HG02870 (cell line): Measurements from ENCODE around the gene GNA12.

Experiments used
- ATAC-seq: cut with Tn5 transposase; IDR thresholded peaks from one replicate; pipeline ENCODE4 v1.9.1; 2021; ENCODE audit warnings: mild to moderate bottlenecking, moderate library complexity; ENCODE audit not compliant: unreplicated experiment

The GNA12 gene

GRCh38 chr7:2786607-2787116, 57.4 kb downstream of the GNA12 start:
- no peak for ATAC-seq

DNA sequence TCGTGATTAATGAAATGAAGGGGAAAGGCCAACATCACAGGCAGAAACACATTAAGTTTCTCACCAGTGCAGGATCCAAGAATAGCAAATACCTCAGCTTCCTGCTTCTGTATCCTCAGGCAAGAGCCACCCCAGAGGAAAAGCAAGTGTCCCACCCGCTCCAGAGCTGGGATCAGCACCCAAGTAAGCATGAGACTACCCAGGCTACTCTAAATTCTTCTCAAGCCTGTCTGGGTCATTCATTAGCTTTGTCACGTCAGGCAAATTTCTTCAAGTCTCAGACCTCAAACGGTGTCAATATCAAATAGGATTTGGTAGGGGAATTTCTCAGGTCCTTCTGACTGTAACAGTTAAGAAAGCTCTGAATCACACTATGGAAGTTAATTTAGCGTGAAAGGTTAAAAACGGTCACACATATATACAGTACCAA, 59.0 kb downstream of the GNA12 start:
- peak; percentile 90 for ATAC-seq

DNA sequence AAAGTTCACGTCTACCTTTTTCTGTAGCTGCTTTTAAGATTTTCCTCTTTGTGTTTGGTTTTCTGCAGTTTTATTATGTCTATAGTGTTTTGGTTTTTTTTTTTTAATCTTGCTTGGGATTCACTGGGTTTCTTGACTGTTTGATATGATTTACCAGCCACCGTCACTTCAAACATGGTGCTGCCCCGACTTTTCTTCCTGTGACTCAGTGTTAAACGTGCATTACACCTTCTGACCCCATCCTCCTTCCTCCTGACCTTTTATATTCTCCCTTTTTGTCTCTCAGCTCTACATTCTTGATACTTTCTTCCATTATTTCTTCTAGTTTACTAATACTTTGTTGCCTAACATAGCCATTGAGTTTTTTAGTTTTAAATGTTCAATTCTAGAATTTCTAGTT, 61.5 kb downstream of the GNA12 start:
- ATAC-seq, result no peak

GRCh38 chr7:2782121-2782520, 62.0 kb downstream of the GNA12 start:
- ATAC-seq, result no peak

DNA sequence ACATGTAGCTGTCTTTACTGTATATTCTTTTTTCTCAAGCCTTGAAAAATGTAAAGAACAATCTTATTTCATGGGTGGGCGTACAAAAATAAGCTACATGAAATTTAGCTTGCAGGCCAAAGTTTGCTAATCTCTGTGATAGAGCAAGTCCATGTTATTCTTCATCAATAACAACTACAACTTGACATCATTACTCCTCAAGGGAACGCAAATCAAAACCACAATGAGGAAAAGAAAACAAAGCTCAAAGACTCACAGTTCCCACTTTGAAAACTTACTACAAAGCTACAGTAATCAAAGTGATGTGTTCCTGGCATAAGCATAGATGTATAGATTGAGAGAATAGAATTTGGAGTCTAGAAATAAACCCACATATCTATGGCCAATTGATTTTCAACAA, 62.5 kb downstream of the GNA12 start:
- ATAC-seq, result no peak

DNA sequence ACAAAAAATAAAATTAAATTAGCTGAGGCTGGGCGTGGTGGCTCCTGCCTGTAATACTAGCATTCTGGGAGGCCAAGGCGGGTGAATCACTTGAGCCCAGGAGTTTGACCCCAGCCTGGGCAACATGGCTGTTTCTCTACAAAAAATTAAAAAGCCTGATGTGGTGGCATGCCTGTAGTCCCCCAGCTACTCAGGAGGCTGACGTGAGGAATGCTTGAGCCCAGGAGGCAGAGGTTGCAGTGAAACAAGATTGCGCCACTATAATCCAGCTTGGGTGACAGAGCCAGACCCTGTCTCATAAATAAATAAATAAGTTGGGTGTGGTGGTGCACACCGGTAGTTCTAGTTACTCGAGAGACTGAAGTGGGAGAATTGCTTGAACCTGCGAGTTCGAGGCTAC, 65.1 kb downstream of the GNA12 start:
- ATAC-seq, result no peak

DNA sequence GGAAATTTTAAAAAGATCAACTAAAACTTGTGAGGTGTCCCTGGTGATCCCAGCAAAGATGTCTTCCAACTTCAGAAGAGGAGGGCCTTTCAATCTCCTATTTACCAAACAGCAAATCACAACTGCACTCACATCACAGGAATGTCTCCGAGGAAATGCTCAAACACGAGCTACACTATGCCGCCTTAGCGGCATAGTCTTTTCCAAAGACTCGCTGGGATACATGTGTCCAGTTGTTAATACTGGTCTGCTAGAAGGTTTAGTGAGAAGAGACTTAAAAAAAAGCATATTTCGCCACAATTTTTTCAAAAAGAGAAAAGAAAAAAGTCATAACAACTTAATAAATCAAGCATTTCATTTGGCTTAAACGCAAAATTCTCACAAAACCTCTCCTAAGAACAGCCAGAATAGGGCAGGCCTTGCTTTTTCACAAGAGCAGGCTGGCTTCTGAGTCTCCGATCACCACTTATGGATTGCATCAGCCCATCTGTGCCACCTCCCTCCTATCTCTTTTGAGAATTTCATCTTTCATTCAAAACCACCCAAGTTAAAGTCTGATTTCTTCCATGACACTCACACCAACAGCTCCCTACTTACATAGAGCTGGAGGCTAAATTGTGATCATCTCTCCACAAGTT, 66.1 kb downstream of the GNA12 start:
- no peak for ATAC-seq

DNA sequence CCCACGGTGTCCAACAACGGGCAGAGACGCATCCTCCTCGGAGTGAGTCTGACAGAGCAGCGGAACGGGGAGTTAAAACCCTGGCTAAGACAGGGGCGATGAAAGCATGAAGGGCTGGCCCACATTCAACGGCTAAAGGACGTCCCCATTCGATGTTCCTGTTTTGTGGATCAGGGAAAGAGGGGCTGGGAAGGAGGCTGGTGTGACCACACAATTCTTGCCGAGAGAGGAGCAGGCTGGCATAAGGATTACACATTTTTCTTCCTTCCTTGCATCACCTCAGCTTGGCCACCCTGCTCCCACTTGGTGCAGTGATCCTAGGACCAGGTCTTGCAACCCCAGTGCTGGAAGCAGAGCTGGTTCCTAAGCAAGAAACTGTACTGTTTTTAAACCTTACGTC, 67.7 kb downstream of the GNA12 start:
- ATAC-seq, result no peak

DNA sequence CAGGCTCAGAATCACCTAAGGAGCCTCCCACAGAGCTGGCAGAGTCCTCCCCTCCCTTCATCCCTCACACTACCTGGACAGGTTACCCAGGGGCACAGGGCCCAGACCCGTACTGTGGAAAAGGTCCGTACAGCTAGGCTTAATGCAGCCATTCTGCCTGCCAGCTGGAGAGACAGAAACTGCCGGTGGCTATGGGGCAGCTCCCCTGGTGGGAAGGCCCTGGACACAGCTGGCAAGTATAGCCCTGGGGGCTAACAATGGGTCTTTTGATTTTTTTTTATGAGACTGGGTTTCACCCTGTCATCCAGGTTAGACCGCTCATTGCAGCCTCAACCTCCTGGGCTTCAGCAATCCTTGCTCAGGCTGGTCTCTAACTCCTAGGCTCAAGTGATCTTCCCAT, 68.3 kb downstream of the GNA12 start:
- no peak for ATAC-seq

DNA sequence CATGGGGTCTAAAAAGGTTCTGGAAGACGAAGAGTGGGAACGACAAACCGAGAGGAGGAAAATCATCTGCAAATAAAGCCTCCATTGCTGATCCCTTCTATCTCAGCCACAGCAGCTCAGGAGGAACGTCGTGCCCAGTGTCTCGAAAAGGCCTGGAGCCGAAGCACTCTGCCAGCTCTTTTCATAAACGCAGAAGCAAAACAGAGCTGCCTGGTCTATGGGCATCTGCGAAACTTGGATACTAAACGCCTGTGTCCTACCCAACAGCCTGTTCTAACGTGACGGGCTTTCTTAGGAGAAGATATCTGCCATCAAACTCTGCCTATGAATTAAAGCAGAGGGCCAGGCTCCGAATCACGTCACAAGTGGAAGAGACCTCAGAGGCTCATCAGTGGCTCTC, 68.7 kb downstream of the GNA12 start:
- no peak for ATAC-seq

- ATAC-seq, result no peak
Measured at GRCh38 chr7:2774935-2775334, 69.2 kb downstream of the GNA12 start.

- no peak for ATAC-seq
Measured at GRCh38 chr7:2774280-2774679, 69.8 kb downstream of the GNA12 start.

DNA sequence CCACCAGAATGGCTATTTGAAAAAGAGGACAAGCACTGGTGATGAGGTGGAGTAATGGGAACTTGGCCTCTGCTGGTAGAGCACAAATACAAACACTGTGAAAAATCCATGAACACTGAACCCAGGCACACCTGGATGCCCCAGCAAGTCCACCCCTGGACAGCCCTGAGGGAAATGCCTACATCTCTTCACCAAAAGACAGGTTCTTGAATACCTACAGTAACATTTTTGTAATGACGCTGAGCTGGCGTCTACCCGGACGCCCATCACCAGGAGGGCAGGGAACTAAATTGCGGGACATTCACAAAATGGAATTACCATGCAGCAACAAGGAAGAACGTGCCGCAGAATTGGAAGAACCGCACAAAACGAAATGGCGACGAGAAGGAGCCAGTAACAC, 70.5 kb downstream of the GNA12 start:
- no peak for ATAC-seq

DNA sequence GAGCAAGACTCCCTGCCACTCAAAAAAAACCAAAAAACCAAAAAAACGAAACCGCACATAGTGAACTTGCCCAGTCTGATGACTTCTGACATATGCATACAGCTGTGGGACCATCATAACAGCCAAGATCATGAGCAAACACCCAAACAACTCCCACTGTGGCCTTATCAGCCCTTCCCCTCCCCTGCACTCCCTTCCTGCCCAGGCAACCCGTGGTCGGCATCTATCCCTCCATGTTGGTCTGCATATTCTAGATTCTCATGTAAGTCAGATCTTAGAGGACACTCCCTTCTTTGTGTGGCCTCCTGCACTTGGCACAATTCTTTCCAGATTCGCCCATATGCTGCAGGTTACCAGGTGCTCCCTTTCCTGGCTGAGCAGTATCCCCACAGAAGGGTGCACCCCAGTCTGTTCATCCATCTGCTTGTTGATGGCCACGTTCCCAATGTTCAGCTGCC, 72.8 kb downstream of the GNA12 start:
- no peak for ATAC-seq

DNA sequence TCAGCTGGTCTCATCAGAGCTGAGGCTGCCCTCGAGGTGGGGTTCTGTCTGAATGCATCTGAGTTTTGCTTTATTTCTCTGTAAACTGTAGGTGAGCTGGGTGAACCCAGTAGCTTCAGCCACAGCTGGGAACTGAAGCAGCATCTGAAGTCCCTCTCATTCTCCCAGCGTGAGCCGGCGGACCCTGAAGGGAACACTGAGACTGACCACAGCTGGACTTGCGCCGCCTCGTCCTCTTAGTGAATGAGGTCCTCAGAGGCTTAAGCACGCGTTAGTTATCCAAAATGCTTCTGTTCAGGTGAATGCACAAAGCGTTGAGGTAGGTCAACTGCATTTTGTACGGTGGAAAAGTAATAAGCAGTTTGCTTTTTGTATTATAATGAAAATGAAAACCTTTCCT, 79.5 kb downstream of the GNA12 start:
- ATAC-seq, result no peak

- ATAC-seq, result no peak
Measured at GRCh38 chr7:2763597-2763996, 80.5 kb downstream of the GNA12 start.

DNA sequence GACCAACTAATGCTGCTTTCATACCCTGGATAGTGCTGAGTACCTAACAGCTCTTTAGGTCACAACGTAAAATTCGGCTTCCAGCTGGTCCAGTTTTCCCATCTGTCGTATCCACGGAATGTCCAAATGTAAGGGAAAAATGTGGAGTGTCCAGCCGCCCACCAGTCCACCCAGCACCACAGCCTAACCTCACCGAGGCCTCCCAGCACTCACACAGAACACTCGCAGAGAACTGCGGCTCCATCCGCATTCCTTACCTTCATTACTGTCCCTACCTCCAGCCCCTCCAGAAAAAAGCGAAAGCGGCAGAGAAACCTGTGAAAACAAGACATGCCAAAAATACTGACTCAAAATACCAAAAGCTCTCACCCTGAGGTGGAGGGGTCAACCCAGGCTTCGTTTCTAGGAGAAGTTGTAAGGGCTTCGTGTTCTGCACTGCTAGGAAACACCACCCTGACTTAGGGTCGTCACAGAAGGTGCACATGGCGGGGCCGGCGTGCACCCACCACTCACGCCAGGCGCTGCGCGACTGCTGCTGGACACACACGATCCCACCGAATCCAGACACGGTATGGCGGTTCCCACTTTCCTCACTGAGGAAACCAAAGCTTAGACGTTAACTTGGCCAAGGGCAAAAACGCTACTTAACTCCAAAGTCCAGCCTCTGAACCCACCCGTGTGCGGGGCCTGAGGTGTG, 82.2 kb downstream of the GNA12 start:
- no peak for ATAC-seq

GRCh38 chr7:2761131-2761624, 82.9 kb downstream of the GNA12 start:
- ATAC-seq, result no peak

- ATAC-seq, result no peak
Measured at GRCh38 chr7:2760098-2760889, 83.8 kb downstream of the GNA12 start.

- ATAC-seq, result no peak
Measured at GRCh38 chr7:2759736-2760097, 84.4 kb downstream of the GNA12 start.
